ENCODE results near the gene SPINK7.

- TF ChIP-seq CTCF (IDR thresholded peaks at IDR 0.05) = no peak
- no peak for TF ChIP-seq POLR2A (IDR thresholded peaks at IDR 0.05)
Observed at GRCh38 chr5:148343603-148344487, 31.6 kb downstream of the SPINK7 start.

Data from body of pancreas (tissue), 4 donors.